ENCODE results near the gene AFAP1.

Gene AFAP1

DNA sequence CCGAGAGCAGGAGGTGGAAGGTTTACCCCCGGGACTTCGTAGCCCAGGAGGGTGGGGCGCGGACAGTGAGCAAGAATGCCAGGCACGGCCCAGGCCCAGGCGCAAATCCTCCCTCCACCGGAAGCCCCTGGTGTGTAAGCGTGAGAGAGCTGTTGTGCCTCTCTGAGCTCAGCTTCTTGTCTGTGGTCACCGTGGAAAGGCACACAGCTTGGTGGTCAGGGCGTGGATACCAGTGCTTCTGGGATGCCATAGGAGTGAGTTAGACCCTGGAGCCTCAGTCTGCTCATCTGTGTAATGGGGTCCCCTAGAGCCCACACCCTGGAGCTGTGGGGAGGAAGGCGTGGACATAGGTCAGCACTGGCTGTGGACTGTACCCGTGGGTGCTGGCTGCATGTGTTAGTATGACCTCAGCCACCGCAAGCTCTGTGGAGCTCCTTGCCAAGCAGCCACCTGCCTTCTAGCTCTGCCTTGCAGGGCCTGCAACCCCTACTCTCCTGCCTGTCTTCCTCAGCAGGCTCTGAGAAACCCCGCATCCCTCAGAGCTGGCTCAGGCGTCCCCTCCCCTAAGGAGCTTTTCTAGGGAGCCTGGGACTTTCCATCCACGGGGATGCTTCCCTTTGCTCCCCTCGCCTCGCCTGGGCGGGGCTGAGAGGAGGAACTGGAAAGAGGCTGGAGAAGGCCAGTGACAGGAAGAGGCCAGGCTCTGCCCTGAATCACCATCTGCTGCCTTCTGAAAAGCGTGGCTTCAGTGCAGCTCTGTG is 28.0 kb upstream of the AFAP1 start:
- peak; percentile 48 for DNase-seq (ENCODE audit: low read depth)

DNA sequence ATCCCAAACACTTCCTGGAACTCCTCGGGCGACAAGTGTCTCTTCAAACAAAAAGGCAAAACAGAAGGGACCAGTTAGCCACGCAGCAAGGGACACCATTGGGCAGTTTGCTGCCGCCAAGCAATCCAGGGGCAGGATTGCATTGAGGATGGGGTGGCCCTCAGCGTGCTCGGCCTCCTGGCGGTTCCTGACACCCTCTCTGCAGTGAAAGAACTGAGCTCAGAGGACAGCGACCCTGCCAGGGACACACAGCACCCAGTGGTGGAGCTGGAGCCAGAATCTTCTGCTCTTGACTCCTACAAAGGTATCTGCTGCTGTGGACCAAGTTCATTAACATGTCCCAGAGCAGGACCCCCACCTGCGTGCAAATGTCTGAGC is 27.4 kb upstream of the AFAP1 start:
- DNase-seq (ENCODE audit: low read depth) = no peak

DNA sequence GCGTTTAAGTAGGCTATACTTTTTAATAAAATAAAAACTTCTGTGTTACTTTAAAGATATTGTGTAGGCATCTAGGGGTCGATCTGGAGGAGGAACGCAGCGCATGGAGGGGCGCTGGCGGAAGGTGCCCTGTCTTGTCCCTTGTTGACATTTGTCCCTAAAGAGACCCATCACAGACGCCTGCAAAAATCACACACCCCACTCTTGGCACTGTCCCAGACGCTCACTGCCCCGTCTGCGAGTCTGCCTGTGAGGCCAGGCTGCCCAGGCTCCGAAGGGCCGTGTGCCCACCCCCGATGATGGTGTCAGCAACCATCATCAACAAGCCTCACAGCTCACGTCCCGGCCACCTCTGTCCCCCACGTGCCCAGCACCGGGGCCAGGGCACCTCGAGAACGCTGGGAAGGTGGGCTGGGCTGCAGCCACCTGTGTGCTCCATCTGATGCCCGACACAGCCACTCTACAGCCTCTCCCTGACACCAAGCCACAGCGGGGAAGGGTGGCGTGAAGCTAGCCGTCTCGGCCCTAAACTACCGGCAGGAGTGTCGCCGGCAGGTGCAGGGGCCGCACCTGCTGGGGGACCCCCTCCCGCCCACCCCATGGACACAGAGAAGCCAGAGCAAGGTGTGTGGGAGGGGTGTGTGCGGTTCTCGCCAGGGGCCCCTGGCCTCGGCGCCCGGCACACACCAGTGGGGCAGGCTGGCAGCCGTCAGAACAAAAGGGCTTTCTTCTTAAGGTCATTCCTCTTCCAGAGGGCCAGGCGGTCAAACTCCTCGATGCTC is 26.8 kb upstream of the AFAP1 start:
- no peak for DNase-seq (ENCODE audit: low read depth)

DNA sequence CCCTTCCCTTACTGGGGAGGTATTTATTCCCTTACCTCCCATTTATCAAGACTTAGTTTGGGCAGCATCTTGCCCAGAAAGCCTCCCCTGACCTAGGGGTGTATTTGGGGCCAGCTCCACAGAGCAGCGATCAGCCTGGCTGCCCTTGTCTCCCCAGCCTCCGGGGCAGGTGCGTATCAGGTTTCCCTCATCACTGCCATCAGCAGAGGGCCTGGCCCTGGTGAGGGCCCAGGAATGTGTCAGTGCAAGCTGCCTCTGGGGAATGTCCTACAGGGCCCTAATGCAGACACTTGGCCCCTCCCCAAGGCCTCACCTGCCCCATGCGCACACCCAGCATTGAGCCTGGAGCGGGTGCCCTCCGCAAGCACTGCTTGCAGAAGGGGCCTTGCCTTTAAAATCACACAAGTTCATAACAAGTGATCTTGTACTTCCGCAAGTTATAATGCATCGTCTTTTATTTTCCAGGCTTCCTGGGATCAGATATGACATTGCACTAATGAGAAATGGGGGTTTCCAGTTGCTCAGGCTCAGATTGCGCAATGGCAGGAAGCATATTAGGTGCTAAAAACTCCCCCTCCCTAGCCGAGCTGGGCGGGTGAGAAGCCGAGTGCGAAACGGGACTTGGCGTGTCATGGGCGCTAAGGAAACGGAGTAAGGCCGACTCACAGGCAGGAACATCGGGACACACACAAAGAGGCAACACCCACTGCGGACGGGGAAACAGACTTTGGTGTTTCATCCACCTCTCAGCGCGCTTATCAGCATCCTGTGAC is 25.4 kb upstream of the AFAP1 start:
- peak; percentile 35 for DNase-seq (ENCODE audit: low read depth)

DNA sequence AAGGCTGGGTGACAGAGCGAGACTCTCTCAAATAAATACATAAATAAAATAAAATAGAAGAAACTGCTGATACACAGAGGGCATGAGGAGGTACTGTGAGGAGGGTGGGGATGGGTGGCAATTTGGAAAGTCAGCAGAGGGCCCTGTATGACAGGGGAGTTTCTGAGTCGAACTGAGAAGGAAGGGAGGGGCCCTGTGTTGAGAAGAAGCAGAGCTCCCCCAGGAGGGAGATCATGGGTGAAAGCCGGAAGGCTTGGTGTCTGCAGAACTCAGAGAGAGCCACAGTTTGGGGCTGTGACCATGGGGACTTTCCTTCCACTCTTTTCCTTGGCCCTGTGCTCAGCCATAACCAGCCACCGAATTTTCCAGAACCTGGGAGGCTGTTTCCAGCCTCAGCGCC is 24.8 kb upstream of the AFAP1 start:
- DNase-seq (ENCODE audit: low read depth) = no peak

DNA sequence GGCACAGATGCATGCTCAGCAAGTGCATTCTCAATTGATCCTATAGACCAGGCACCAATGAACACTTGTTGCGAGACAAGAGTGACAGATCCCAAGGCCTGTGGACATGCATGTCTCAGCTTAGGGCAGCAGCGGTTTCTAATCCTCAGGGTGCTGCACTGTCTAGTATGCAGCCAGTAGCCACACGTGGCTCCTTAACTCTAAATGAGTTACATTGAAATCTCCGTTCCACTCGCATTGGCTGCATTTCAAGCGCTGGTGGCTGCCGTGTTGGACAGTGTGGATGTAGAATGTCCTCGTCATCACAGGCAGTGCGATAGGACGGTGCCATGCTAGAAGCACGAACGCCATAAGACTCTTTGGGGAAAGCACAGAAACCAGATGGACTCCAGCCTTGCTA is 24.0 kb upstream of the AFAP1 start:
- DNase-seq (ENCODE audit: low read depth) = no peak

DNA sequence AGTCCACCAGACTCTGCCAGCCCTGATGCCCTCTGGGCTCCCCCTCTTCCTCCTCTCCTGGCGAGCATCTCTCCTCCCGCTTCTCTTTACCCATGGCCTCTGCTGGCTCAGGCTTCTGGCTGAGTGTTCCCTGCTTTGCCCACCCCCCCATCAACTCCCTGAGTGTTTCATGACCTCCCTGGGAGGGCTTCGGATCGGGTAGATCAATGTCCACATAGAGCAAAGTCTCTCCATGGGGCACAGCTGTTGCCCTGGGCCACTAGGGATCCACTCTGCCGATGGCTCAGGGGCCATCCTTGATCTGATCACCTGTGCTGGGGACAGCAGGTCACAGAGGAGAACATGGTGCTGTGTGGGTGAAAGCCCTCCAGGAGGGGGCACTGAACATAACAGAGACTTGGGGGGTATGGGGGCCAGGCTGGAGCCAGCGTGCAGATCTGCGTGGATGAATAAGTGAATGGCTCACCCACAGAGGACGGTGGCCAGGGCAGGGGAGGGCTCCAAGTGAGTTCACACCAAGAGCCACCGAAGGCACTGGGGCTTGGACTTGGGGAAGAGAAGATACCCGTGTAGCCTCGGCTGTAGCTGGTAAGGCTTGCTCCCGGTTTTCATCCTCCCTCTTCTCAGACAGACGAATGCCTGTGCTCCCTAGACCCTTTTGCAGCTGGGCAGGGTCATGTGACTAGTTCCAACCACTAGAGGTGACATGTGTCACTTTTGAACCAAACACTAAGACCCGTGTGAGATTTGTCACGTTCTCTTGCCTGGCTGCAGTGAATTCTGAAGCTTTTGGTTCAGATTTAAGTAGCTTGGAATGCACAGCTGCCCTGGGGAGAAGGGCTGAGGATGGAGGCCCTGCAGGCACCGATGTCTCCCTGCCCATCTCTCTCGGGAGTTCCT is 23.2 kb upstream of the AFAP1 start:
- no peak for DNase-seq (ENCODE audit: low read depth)

DNA sequence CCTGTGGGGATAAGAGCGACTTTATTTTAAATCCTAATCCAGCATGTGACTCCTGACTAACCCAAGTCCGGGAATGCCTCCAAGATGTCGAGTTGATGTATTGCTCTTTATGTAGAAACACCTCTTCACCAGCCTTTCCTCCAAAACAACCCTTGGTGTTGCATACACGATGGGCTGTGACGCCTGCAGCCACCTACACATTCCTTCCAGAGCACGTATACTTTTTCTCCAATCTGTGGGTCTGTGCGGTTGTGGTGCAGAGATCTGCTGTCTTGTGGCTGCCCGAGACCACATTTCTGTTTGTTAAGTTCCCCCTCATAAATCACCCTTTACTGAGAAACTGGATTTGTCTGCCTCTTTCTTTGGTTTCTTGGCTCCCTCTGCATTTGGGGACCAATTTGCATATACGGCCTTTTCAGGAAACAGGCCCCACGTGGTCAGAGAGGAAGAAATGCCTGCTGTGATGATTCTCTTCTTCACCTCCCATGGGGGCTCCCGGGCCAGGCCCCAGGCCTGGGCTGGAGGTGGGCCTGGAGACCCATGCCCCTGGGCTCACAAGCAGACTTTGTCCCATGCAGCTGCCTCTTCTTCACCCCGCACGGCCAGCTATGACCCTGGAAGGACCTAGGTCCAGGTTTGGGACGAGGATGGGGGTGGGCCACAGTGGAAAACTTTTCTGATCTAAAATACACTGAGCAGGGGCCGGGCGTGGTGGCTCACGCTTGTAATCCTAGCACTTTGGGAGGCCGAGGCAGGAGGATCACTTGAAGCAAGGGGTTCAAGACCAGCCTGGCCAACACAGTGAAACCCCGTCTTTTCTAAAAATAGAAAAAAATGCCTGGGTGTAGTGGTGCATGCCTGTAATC is 21.4 kb upstream of the AFAP1 start:
- DNase-seq (ENCODE audit: low read depth) = peak; percentile 98

DNA sequence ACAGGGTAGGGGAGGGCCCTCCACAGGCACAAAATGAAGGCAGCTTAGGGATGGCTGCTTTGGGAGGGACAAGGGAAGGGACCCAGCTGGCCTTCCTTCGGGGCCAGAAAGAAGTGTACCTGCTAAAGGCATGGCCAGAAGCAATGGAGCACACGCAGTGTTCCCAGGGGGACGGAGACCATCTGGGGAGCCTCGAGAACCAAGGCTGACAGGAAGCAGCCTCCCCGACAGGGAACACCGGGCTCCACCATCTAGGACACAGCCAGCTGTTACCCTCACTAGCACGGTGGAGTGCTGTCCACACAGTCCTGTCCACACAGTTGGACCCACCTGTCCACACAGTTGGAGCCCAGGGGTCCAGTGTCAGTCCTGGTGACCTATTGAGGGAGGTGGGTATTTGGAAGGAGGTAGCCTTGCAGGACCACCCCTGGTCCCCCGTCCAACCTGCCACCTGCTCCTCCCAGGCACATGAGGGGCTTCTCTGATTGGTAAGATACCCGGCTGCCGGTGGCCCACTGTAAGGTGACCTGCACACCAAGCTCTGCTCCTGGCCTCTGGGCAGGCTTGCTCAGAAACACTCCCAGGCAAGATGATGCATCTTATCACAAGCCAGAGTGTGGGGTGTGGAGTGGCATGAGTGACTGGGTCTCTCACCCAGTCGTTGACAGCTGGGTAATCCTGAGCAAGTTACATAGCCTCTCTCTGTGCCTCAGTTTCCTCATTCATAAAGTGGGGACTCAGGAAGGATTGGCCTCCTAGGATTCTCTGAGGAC is 20.5 kb upstream of the AFAP1 start:
- DNase-seq (ENCODE audit: low read depth) = no peak

DNA sequence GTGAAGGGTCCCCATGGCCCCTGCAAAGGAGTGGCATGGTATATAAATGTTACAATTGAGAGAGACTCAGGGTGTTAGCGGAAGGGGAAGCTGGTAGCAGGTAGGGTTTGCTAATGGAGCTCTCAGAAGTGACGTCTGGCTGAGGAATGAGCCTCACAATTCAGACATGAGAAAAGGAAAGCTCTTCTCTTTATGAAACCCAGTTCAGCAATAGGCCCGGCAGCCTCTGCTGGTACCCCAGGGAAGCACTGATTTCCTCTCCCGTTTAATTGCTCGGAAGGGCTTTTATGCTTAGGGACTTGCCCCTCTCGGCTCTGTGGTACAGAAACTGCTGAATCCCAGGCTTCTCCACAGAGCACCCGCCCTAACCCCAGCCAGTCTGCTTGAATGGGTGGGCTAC is 19.4 kb upstream of the AFAP1 start:
- no peak for DNase-seq (ENCODE audit: low read depth)

DNA sequence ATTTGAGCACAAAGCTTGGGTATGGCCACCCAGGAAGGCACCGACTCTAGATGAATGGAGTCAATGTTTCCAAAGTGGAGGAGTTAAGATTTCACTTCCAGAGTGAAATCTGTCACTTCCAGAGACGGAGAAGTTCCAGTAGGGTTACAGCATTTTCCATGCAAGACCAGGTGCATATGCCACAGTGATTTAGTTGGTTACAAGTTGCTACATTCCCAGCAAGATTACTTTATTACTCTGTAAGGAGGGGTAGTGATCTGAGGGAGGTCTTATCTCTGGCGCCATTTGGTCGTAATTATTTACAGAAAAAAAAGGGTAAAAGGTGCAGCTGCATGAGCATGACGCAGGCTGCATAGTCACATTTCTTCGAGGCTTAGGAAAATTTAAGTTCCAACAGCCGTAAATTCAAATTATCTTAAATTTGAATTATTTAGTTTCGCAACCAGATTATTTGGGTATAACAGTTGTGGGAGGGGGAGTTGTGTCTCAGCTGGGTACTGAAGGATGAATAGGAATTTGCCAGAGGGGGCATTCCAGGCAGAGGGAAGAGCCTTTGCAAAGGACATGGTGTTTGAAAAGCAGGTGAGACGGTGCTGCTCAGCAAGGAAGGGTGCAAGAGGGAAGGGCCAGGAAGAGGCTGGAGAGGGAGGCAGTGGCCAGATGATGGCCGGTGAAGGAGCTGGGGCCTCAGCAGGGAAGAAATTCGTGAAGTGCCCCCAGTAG is 17.4 kb upstream of the AFAP1 start:
- DNase-seq (ENCODE audit: low read depth) = no peak

DNA sequence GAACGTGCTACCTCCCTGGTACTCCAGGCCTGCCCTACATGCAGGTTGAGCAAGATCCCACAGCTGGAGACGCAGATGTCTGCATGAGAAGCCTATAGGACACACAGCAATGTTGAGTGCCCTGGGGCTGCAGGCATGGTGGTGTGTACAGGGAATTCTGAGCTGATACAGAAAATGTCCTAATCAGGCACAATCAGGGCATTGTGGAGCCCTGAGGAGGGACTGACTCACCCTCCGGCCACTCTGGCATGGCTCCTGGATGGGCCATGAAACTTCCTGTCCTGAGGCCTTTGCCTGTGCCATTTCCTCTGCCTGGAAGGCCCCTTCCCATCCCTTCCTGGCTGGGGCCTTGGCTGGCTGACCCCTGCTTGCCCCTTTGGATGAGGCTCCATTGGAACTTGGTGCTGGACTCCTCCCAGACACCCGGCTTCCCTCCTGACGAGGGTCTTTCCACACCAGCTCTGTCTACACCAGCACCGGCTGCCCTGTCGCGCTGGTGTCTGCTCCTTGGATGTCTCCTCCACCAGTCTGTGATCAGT is 16.7 kb upstream of the AFAP1 start:
- DNase-seq (ENCODE audit: low read depth) = peak; percentile 93

DNA sequence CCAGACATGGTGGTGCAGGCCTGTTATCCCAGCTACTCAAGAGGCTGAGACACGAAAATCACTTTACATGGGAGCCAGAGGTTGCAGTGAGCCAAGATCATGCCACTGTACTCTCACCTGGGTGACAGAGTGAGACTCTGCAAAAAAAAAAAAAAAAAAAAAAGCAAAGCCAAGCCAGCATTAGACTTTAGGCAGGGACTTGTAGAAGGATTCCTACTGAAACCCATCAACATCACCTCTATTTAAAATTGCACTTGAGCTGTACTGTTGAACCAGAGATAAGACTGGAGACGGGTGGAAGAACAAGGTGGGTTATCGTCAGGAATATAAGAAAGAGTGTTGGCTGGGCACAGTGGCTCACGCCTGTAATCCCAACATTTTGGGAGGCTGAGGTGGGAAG is 15.7 kb upstream of the AFAP1 start:
- no peak for DNase-seq (ENCODE audit: low read depth)

DNA sequence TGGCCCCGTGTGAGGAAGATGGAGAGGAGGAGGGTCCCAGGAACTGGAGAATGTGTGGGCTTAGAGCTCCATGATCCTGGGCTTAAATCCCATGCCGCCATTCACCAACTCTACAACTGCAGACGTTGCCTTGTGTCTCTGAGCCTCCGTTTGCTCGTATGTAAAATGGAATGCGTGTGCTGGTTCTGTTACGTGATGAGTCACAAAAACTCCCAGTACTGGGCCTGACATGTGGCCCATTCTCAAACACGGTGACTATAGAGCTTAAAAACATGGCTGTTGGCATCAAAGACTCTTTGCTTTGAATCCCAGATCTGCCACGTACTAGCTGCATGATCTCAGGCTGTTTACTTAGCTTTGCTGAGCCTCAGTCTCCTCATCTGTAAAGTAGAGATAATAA is 13.0 kb upstream of the AFAP1 start:
- DNase-seq (ENCODE audit: low read depth) = no peak

DNA sequence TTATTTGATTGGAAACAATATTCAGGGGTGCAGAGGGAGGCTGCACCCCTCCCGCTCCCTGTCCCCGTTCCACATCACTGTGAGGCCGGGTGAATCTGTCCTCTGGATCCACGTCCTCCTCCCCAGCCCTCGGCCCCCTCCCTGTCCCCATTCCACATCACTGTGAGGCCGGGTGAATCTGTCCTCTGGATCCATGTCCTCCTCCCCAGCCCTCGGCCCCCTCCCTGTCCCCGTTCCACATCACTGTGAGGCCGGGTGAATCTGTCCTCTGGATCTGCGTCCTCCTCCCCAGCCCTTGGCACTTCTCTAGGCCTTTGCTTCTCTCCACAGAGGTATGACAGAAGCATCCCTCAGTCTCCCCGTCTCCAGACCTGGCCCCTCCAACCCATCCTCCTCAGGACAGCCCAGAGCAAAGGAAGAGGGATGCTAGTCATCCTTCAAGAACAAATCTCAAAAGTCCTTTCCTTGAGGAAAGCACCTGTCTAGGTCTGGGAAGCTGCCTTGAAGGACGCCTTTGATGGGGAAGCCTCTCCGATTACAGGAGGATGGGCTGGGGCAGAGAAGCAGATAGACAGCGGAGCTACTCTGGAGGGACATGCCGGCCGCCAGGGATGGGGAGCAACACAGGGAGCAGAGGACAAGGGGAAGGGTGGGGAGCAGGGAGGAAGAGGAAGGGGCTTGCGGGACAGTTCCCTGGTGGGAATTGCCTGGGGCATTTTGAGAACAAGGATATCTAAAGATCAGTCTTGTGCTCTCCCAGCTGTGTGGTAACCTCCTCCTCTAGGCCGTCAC is 10.8 kb upstream of the AFAP1 start:
- no peak for DNase-seq (ENCODE audit: low read depth)

DNA sequence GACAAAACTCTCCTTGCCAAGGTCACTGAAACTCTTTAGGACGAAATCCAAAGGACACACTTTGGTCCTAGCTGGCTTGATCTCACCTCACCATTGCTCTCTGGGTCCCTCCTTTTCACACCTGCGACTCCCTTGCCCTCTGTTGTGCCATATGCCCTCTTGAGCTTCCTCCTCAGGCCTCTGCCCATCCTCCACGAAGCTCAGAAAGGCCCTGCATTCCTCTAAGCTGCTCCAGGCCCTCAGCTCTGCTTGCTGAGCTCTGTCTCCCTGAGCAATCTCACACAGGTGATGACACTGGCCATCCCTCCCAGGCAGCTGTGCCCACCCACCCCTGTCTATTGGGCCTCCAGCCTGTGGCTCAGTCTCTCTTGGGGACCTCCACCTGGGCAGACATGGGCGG is 10.1 kb upstream of the AFAP1 start:
- DNase-seq (ENCODE audit: low read depth) = no peak

DNA sequence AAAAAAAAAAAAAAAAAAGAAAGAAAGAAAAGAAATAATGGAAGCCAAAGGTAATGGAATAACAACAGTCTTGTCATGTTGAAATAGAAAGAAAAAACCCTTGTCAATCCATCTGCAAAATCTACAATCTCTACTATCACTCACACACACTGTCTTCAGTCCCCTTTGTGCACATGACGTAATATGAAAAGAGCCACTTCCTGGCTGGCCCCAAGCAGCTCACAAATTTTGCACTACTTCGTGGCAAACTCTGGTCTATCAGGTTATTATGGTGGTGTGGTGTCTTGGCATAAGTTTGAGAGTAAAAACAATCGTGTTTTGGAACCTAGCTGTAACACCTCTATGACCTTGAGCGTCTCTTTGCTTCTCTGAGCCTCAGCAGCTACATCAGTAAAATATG is 8.3 kb upstream of the AFAP1 start:
- DNase-seq (ENCODE audit: low read depth) = no peak

DNA sequence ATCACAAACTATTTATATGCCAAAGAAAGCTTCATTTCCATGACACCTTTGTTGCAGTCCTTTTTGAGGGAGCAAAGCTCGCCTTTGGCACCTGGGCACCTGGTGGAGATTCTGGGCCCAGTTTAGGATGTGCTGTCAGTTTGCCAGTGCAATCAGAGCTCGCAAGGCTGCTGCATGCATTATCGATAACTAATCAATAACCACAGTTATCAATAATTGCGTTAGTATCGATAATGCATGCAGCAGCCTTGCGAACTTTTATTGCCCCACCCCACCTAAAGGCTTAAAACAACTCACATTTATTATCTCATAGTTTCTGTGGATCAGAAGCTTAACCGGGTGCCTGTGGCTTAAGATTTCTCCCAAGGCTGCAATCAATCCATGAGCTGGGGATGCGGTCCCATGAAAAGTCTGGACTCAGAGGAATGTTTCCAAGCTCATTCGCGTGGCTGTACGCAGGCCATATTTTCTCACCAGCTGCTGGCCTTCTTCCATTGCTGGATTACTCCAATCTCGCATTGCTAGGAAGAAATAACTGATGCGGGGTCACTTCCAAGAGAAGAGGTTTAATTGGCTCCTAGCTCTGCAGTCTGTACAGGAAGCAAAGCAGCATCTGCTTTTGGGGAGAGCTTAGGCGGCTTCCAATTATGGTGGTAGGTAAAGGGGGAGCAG is 6.2 kb upstream of the AFAP1 start:
- DNase-seq (ENCODE audit: low read depth) = no peak

All from EH (cell line).